SK-N-SH treated with all-trans-retinoic acid at 6 μM for 48 hours (cell line): ENCODE data around the gene USP5.

ENCODE experiments used
- ATAC-seq: fragments of 200-7000 bp; cut with Tn5 transposase; 3 replicates; pipeline ENCODE4 v1.9.1; 2020; ENCODE audit warnings: mild to moderate bottlenecking, moderate library complexity
- ARNTL ChIP-seq: fragments of 450-650 bp; formaldehyde crosslinking; IDR thresholded peaks from 2 replicates; pipeline ENCODE4 v1.5.0; 2020; ENCODE audit warnings: low read depth, mild to moderate bottlenecking, moderate library complexity, borderline replicate concordance
- BACH2 ChIP-seq: fragments of 250-450 bp; sonication (Bioruptor Pico); IDR thresholded peaks from 2 replicates; pipeline ENCODE4 v1.9.0; 2021; ENCODE audit warnings: mild to moderate bottlenecking, borderline replicate concordance
- CSDC2 ChIP-seq: fragments of 250-450 bp; sonication (Bioruptor Pico); IDR thresholded peaks from 2 replicates; pipeline ENCODE4 v1.5.0; 2020; ENCODE audit warnings: mild to moderate bottlenecking, moderate library complexity
- CSRNP3 ChIP-seq: fragments of 250-450 bp; sonication (Bioruptor Pico); IDR thresholded peaks from 2 replicates; pipeline ENCODE4 v1.5.1; 2021; ENCODE audit warnings: mild to moderate bottlenecking, moderate library complexity
- ESRRG ChIP-seq: fragments of 250-450 bp; sonication (Bioruptor Pico); IDR thresholded peaks from 2 replicates; pipeline ENCODE4 v1.6.1; 2021; ENCODE audit warnings: mild to moderate bottlenecking
- GLIS3 ChIP-seq: fragments of 250-450 bp; sonication (Bioruptor Pico); IDR thresholded peaks from 2 replicates; pipeline ENCODE4 v1.5.0; 2020; ENCODE audit warnings: mild to moderate bottlenecking, moderate library complexity
- OSR1 ChIP-seq: fragments of 250-450 bp; sonication (Bioruptor Pico); IDR thresholded peaks from 2 replicates; pipeline ENCODE4 v1.8.0; 2022; ENCODE audit warnings: moderate library complexity, mild to moderate bottlenecking, inconsistent platforms
- PATZ1 ChIP-seq: fragments of 250-450 bp; sonication (Bioruptor Pico); IDR thresholded peaks from 2 replicates; pipeline ENCODE4 v1.8.0; 2020; ENCODE audit warnings: mild to moderate bottlenecking, moderate library complexity, borderline replicate concordance
- PPARA ChIP-seq: fragments of 250-450 bp; sonication (Bioruptor Pico); IDR thresholded peaks from 2 replicates; pipeline ENCODE4 v1.5.0; 2020; ENCODE audit warnings: mild to moderate bottlenecking, borderline replicate concordance
- RARB ChIP-seq: fragments of 250-450 bp; sonication (Bioruptor Pico); IDR thresholded peaks from 2 replicates; pipeline ENCODE4 v1.8.0; 2021; ENCODE audit warnings: mild to moderate bottlenecking, moderate library complexity
- SNAI2 ChIP-seq: fragments of 250-450 bp; sonication (Bioruptor Pico); IDR thresholded peaks from 2 replicates; pipeline ENCODE4 v1.5.0; 2020; ENCODE audit warnings: mild to moderate bottlenecking, moderate library complexity
- TCF4 ChIP-seq: fragments of 250-450 bp; sonication (Bioruptor Pico); IDR thresholded peaks from 2 replicates; pipeline ENCODE4 v1.8.0; 2021; ENCODE audit warnings: mild to moderate bottlenecking, moderate library complexity, borderline replicate concordance
- ZFP3 ChIP-seq: fragments of 250-450 bp; sonication (Bioruptor Pico); IDR thresholded peaks from 2 replicates; pipeline ENCODE4 v1.5.0; 2020; ENCODE audit warnings: mild to moderate bottlenecking, moderate library complexity
- ZFP30 ChIP-seq: fragments of 450-650 bp; formaldehyde crosslinking; IDR thresholded peaks from 2 replicates; pipeline ENCODE4 v1.5.0; 2022; ENCODE audit warnings: mild to moderate bottlenecking, moderate library complexity
- ZNF565 ChIP-seq: fragments of 450-650 bp; formaldehyde crosslinking; conservative IDR thresholded peaks from 2 replicates; pipeline ENCODE4 v1.5.0; 2020; ENCODE audit warnings: low read depth, mild to moderate bottlenecking, moderate library complexity
- ZNF70 ChIP-seq: fragments of 450-650 bp; formaldehyde crosslinking; IDR thresholded peaks from 2 replicates; pipeline ENCODE4 v1.5.0; 2020; ENCODE audit warnings: mild to moderate bottlenecking, moderate library complexity
- TF ChIP-seq, protein P1 (sequence below): fragments of 250-450 bp; sonication (Bioruptor Pico); IDR thresholded peaks from 2 replicates; pipeline ENCODE4 v1.8.0; 2021; ENCODE audit warnings: low read depth, mild to moderate bottlenecking, moderate library complexity, borderline replicate concordance
- TF ChIP-seq, protein P2 (sequence below): fragments of 250-450 bp; sonication (Bioruptor Pico); IDR thresholded peaks from 2 replicates; pipeline ENCODE4 v1.5.0; 2020; ENCODE audit warnings: mild to moderate bottlenecking, moderate library complexity

Gene USP5

GRCh38 chr12:6823182-6824084 lies 28.5 kb upstream of the USP5 start:
- TF ChIP-seq ESRRG (CRISPR knock-in tag) (no peak), TCF4 (CRISPR knock-in tag) (no peak), CSDC2 (CRISPR knock-in tag) (no peak), ZNF70 (CRISPR knock-in tag) (no peak), GLIS3 (CRISPR knock-in tag) (no peak), RARB (no peak), ZNF565 (CRISPR knock-in tag) (no peak), ARNTL (CRISPR knock-in tag) (no peak)
- ATAC-seq, result no peak

- ATAC-seq, result no peak
- no peak for TF ChIP-seq PPARA (CRISPR knock-in tag)
- TF ChIP-seq OSR1 (CRISPR knock-in tag), result no peak
- no peak for TF ChIP-seq RARB
- no peak for TF ChIP-seq SNAI2 (CRISPR knock-in tag)
- no peak for TF ChIP-seq CSRNP3 (CRISPR knock-in tag)
- no peak for TF ChIP-seq ZFP30 (CRISPR knock-in tag)
- TF ChIP-seq, protein P1, sequence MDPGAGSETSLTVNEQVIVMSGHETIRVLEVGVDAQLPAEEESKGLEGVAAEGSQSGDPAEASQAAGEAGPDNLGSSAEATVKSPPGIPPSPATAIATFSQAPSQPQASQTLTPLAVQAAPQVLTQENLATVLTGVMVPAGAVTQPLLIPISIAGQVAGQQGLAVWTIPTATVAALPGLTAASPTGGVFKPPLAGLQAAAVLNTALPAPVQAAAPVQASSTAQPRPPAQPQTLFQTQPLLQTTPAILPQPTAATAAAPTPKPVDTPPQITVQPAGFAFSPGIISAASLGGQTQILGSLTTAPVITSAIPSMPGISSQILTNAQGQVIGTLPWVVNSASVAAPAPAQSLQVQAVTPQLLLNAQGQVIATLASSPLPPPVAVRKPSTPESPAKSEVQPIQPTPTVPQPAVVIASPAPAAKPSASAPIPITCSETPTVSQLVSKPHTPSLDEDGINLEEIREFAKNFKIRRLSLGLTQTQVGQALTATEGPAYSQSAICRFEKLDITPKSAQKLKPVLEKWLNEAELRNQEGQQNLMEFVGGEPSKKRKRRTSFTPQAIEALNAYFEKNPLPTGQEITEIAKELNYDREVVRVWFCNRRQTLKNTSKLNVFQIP (CRISPR knock-in tag), result no peak
These were observed 27.7 kb upstream of the USP5 start for GRCh38 chr12:6824085-6824775.

GRCh38 chr12:6824901-6825381 lies 27.0 kb upstream of the USP5 start:
- TF ChIP-seq PPARA (CRISPR knock-in tag), result no peak
- no peak for TF ChIP-seq PATZ1 (CRISPR knock-in tag)
- TF ChIP-seq ESRRG (CRISPR knock-in tag), result no peak
- TF ChIP-seq, protein P1 (CRISPR knock-in tag), result no peak
- no peak for TF ChIP-seq TCF4 (CRISPR knock-in tag)
- TF ChIP-seq SNAI2 (CRISPR knock-in tag), result no peak
- TF ChIP-seq ARNTL (CRISPR knock-in tag), result no peak
- TF ChIP-seq, protein P2, sequence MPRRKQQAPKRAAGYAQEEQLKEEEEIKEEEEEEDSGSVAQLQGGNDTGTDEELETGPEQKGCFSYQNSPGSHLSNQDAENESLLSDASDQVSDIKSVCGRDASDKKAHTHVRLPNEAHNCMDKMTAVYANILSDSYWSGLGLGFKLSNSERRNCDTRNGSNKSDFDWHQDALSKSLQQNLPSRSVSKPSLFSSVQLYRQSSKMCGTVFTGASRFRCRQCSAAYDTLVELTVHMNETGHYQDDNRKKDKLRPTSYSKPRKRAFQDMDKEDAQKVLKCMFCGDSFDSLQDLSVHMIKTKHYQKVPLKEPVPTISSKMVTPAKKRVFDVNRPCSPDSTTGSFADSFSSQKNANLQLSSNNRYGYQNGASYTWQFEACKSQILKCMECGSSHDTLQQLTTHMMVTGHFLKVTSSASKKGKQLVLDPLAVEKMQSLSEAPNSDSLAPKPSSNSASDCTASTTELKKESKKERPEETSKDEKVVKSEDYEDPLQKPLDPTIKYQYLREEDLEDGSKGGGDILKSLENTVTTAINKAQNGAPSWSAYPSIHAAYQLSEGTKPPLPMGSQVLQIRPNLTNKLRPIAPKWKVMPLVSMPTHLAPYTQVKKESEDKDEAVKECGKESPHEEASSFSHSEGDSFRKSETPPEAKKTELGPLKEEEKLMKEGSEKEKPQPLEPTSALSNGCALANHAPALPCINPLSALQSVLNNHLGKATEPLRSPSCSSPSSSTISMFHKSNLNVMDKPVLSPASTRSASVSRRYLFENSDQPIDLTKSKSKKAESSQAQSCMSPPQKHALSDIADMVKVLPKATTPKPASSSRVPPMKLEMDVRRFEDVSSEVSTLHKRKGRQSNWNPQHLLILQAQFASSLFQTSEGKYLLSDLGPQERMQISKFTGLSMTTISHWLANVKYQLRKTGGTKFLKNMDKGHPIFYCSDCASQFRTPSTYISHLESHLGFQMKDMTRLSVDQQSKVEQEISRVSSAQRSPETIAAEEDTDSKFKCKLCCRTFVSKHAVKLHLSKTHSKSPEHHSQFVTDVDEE (CRISPR knock-in tag), result no peak
- no peak for TF ChIP-seq ZFP3 (CRISPR knock-in tag)
- no peak for TF ChIP-seq BACH2 (CRISPR knock-in tag)
- no peak for TF ChIP-seq OSR1 (CRISPR knock-in tag)
- TF ChIP-seq CSRNP3 (CRISPR knock-in tag), result no peak
- no peak for ATAC-seq
